Mesenchymal stem cell (in vitro differentiated cells and primary cell): ENCODE measurements around the gene TBCD.
"Not testable (repeated sequence)": the region's sequence is repeated elsewhere in the genome, so short reads cannot be mapped to it uniquely, and the experiment has no call there.

ENCODE experiments used
- DNase-seq: peaks from one replicate; pipeline ENCODE4 v3.0.0-alpha.2; 2013
- H2AFZ ChIP-seq: one replicate; pipeline ENCODE4 v1.6.1; 2013; ENCODE audit warnings: low read depth, mild to moderate bottlenecking, control low read depth, inconsistent platforms, low read length, moderate library complexity
- H2AK5ac ChIP-seq: 2 replicates; pipeline ENCODE4 v1.6.1; 2013; ENCODE audit warnings: low read length, moderate library complexity, mild to moderate bottlenecking, inconsistent platforms; ENCODE audit not compliant: severe bottlenecking
- H2BK120ac ChIP-seq: one replicate; pipeline ENCODE4 v1.6.1; 2013; ENCODE audit warnings: low read depth, mild to moderate bottlenecking, inconsistent platforms, low read length, moderate library complexity
- H2BK12ac ChIP-seq, 2 experiments: one replicate each; pipeline ENCODE4 v1.6.1; 2013; ENCODE audit warnings: inconsistent platforms in 2 of 2, low read length in 2 of 2, mild to moderate bottlenecking in 2 of 2, moderate library complexity in 2 of 2, control low read depth in 1 of 2
- H2BK15ac ChIP-seq: one replicate; pipeline ENCODE4 v1.6.1; 2013; ENCODE audit warnings: mild to moderate bottlenecking, low read depth, inconsistent platforms; ENCODE audit not compliant: poor library complexity, severe bottlenecking
- H2BK5ac ChIP-seq: 2 replicates; pipeline ENCODE4 v1.6.1; 2013; ENCODE audit warnings: low read depth, mild to moderate bottlenecking, low read length, control low read depth, inconsistent platforms; ENCODE audit not compliant: poor library complexity, severe bottlenecking
- H3K14ac ChIP-seq, 2 experiments: one replicate each; pipeline ENCODE4 v1.6.1; 2013; ENCODE audit warnings: inconsistent platforms in 2 of 2, low read length in 2 of 2, control low read depth in 1 of 2, mild to moderate bottlenecking in 1 of 2, moderate library complexity in 1 of 2
- H3K18ac ChIP-seq, 2 experiments: one replicate each; pipeline ENCODE4 v1.6.1; 2013; ENCODE audit warnings: inconsistent platforms in 2 of 2, low read length in 2 of 2, control low read depth in 1 of 2, low read depth in 1 of 2, mild to moderate bottlenecking in 1 of 2
- H3K23ac ChIP-seq, 2 experiments: one replicate each; pipeline ENCODE4 v1.6.1; 2013; ENCODE audit warnings: inconsistent platforms in 2 of 2, low read length in 2 of 2, mild to moderate bottlenecking in 2 of 2, moderate library complexity in 2 of 2, control low read depth in 1 of 2
- H3K27ac ChIP-seq: 2 replicates; pipeline ENCODE4 v1.5.1; 2013; ENCODE audit warnings: mild to moderate bottlenecking, moderate library complexity, low read length, control low read depth, inconsistent platforms; ENCODE audit not compliant: poor library complexity, severe bottlenecking
- H3K27me3 ChIP-seq, 2 experiments: 2 replicates each; pipeline versions ENCODE4 v1.6.1 to v1.7.0; 2013; ENCODE audit warnings: low read length in 2 of 2, mild to moderate bottlenecking in 2 of 2, moderate library complexity in 2 of 2, control low read depth in 1 of 2, inconsistent platforms in 1 of 2; ENCODE audit not compliant: control insufficient read depth in 1 of 2, insufficient read depth in 1 of 2
- H3K36me3 ChIP-seq, 2 experiments: 2 replicates each; pipeline versions ENCODE4 v1.6.1 to v1.7.0; 2013; ENCODE audit warnings: low read length in 2 of 2, control low read depth in 1 of 2, inconsistent platforms in 1 of 2, low read depth in 1 of 2, mild to moderate bottlenecking in 1 of 2; ENCODE audit not compliant: insufficient read depth in 2 of 2, control insufficient read depth in 1 of 2
- H3K4ac ChIP-seq, 2 experiments: one replicate each; pipeline ENCODE4 v1.6.1; 2013; ENCODE audit warnings: inconsistent platforms in 2 of 2, low read length in 2 of 2, mild to moderate bottlenecking in 2 of 2, moderate library complexity in 2 of 2, control low read depth in 1 of 2, low read depth in 1 of 2
- H3K4me1 ChIP-seq: 2 replicates; pipeline ENCODE4 v1.6.1; 2013; ENCODE audit warnings: low read depth, low read length, control low read depth; ENCODE audit not compliant: control insufficient read depth, insufficient read depth
- H3K4me2 ChIP-seq: 2 replicates; pipeline ENCODE4 v1.6.1; 2013; ENCODE audit warnings: low read length, mild to moderate bottlenecking, inconsistent platforms; ENCODE audit not compliant: poor library complexity, severe bottlenecking
- H3K4me3 ChIP-seq, 2 experiments: 2 replicates each; pipeline versions ENCODE4 v1.5.1 to v1.7.0; 2013; ENCODE audit warnings: low read length in 2 of 2, mild to moderate bottlenecking in 2 of 2, control low read depth in 1 of 2, low read depth in 1 of 2; ENCODE audit not compliant: insufficient read depth in 1 of 2
- H3K79me1 ChIP-seq: replicated peaks from 2 replicates; pipeline ENCODE4 v1.6.1; 2013; ENCODE audit warnings: mild to moderate bottlenecking, control low read depth, low read length, inconsistent platforms; ENCODE audit not compliant: poor library complexity, severe bottlenecking
- H3K9ac ChIP-seq: 2 replicates; pipeline ENCODE4 v1.7.0; 2013; ENCODE audit warnings: mild to moderate bottlenecking, low read length, moderate library complexity
- H3K9me3 ChIP-seq: 2 replicates; pipeline ENCODE4 v1.7.0; 2013; ENCODE audit warnings: mild to moderate bottlenecking, low read length; ENCODE audit not compliant: control insufficient read depth
- H4K8ac ChIP-seq: one replicate; pipeline ENCODE4 v1.6.1; 2013; ENCODE audit warnings: inconsistent platforms, mild to moderate bottlenecking, low read length, moderate library complexity
- H4K91ac ChIP-seq: one replicate; pipeline ENCODE4 v1.6.1; 2013; ENCODE audit warnings: mild to moderate bottlenecking, low read length, inconsistent platforms
- WGBS: methylation state at CpG from one replicate; pipeline ENCODE4 v1.1.7; 2013; ENCODE audit warnings: mixed read lengths; 5-methylcytosine and 5-hydroxymethylcytosine counted together

Gene TBCD

GRCh38 chr17:82744736-82745135 lies 7.1 kb upstream of the TBCD start:
- not testable (repeated sequence) for H3K27ac ChIP-seq, H4K91ac ChIP-seq, H3K27me3 ChIP-seq, H3K79me1 ChIP-seq, H2BK5ac ChIP-seq, H3K23ac ChIP-seq, DNase-seq, H3K4me2 ChIP-seq, H3K4me1 ChIP-seq, H2BK15ac ChIP-seq, H3K14ac ChIP-seq, H3K4me3 ChIP-seq, H3K4ac ChIP-seq, H2BK120ac ChIP-seq, H3K9ac ChIP-seq, H2BK12ac ChIP-seq, H2AK5ac ChIP-seq, H2AFZ ChIP-seq, H4K8ac ChIP-seq, H3K18ac ChIP-seq
- WGBS, result 48% methylated on average over 4 of the region's 7 CpGs
- Histone ChIP-seq H3K9me3 (peaks cover 29% of the 10 kb centered on the region), H3K36me3 (peaks cover 25 to 38% of the 10 kb centered on the region in 2 experiments)

- no peak overlapping the region for H2BK120ac ChIP-seq
Measured at GRCh38 chr17:82745524-82745923, 6.3 kb upstream of the TBCD start.

DNA sequence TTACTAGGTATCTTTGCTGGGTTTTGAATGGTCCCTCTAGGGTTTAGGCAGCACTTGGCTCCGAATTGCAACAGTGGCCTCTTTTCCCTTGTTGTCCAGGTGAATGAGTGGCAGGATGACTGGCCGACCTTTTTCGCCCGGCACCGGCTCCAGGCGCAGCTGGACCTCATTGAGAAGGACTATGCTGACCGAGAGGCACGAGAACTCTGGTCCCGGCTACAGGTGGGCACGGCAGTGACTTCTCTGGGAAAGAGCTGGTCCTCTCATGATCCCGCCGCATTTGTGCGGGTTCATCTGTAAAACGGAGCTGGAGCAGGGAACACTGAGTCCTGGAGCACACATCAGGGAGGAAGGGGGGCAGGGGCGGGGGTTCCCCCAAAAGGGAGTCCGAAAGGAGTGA lies 3.1 kb upstream of the TBCD start:
- Histone ChIP-seq H3K9ac (no peak overlapping the region), H3K4me1 (peaks cover 9% of the 10 kb centered on the region), H3K18ac (no peak overlapping the region), H2BK12ac (no peak overlapping the region), H3K27ac (no peak overlapping the region), H4K8ac (no peak overlapping the region), H3K36me3 (peaks cover under 1 to 2% of the 10 kb centered on the region in 2 experiments), H3K9me3 (peaks cover 11% of the 10 kb centered on the region), H3K14ac (no peak overlapping the region), H3K79me1 (peaks cover 7% of the 10 kb centered on the region), H2AK5ac (no peak overlapping the region), H2BK120ac (no peak overlapping the region), H4K91ac (no peak overlapping the region), H3K4ac (no peak overlapping the region), H2BK5ac (no peak overlapping the region), H2BK15ac (no peak overlapping the region), H3K4me2 (no peak overlapping the region), H3K23ac (no peak overlapping the region), H3K4me3 (no peak overlapping the region), H2AFZ (no peak overlapping the region), H3K27me3 (no peaks in the 10 kb centered on the region)
- DNase-seq, result no peak
- 97% methylated on average over 15 of the region's 16 CpGs for WGBS

More at GRCh38 chr17:82745524-82745923, 6.3 kb upstream of the TBCD start:
- Histone ChIP-seq H3K9me3 (peaks cover 23% of the 10 kb centered on the region), H3K4me1 (no peaks in the 10 kb centered on the region), H2AFZ (no peak overlapping the region), H2BK15ac (no peak overlapping the region), H3K14ac (no peak overlapping the region), H2AK5ac (no peak overlapping the region), H3K4ac (no peak overlapping the region), H2BK12ac (no peak overlapping the region), H4K91ac (no peak overlapping the region), H3K18ac (no peak overlapping the region), H3K36me3 (peaks cover 21 to 30% of the 10 kb centered on the region in 2 experiments), H3K27ac (no peak overlapping the region), H4K8ac (no peak overlapping the region), H3K9ac (no peak overlapping the region), H2BK5ac (no peak overlapping the region), H3K4me3 (no peak overlapping the region), H3K4me2 (no peak overlapping the region), H3K79me1 (no peaks in the 10 kb centered on the region), H3K27me3 (no peaks in the 10 kb centered on the region), H3K23ac (no peak overlapping the region)
- 87% methylated on average over 8 of the region's 8 CpGs for WGBS
- no peak for DNase-seq

DNA sequence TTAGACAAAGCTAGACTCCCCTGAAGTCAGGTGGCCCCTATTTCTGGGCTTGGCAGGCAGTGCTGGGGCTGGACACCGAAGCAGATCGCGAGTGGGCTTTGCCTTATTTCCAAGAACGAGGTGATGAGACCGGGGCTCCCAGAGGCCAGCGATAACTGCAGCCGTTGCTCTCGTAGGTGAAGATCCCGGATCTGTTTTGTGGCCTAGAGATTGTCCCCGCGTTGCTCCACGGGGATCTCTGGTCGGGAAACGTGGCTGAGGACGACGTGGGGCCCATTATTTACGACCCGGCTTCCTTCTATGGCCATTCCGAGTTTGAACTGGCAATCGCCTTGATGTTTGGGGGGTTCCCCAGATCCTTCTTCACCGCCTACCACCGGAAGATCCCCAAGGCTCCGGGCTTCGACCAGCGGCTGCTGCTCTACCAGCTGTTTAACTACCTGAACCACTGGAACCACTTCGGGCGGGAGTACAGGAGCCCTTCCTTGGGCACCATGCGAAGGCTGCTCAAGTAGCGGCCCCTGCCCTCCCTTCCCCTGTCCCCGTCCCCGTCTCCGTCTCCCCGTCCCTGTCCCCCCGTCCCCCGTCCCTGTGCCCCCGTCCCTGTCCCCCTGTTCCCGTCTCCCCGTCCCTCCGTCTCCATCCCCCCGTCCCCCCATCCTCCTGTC lies 1.5 kb upstream of the TBCD start:
- H3K18ac ChIP-seq, result no peak overlapping the region
- H3K23ac ChIP-seq, result no peak overlapping the region
- H3K27me3 ChIP-seq, result no peaks in the 10 kb centered on the region
- no peak overlapping the region for H4K8ac ChIP-seq
- no peak overlapping the region for H2BK5ac ChIP-seq
- no peak overlapping the region for H2BK120ac ChIP-seq
- no peak overlapping the region for H3K4me3 ChIP-seq
- no peak overlapping the region for H3K14ac ChIP-seq
- no peak overlapping the region for H4K91ac ChIP-seq
- peaks cover 9% of the 10 kb centered on the region for H3K4me1 ChIP-seq
- H2BK15ac ChIP-seq, result no peak overlapping the region
- peaks cover 18% of the 10 kb centered on the region for H3K79me1 ChIP-seq
- H2BK12ac ChIP-seq, result no peak overlapping the region
- H3K9ac ChIP-seq, result no peak overlapping the region
- H3K4me2 ChIP-seq, result no peak overlapping the region
- no peaks in the 10 kb centered on the region for H3K36me3 ChIP-seq
- no peak for DNase-seq
- H3K4ac ChIP-seq, result no peak overlapping the region
- WGBS, result 73% methylated on average over 29 of the region's 40 CpGs
- H3K9me3 ChIP-seq, result peaks cover 11% of the 10 kb centered on the region
- H2AFZ ChIP-seq, result no peak overlapping the region
- no peak overlapping the region for H3K27ac ChIP-seq
- H2AK5ac ChIP-seq, result no peak overlapping the region
